RWPE2 (cell line): ENCODE measurements around the gene C6orf132.

Source experiments
- ATAC-seq: fragments of 200-7000 bp; cut with Tn5 transposase; 3 replicates; pipeline ENCODE4 v1.9.1; 2021; ENCODE audit warnings: low read depth
- DNase-seq: peaks from one replicate; pipeline ENCODE4 v3.0.0-alpha.2; 2020; ENCODE audit warnings: low spot score
- H3K27ac ChIP-seq: fragments of 450-650 bp; 2 replicates; pipeline ENCODE4 v1.5.1; 2017; ENCODE audit warnings: mild to moderate bottlenecking; ENCODE audit not compliant: poor library complexity, severe bottlenecking
- H3K27me3 ChIP-seq: fragments of 250-450 bp; sonication (Bioruptor Pico); 2 replicates; pipeline ENCODE4 v1.5.1; 2021; ENCODE audit warnings: mild to moderate bottlenecking, moderate library complexity; ENCODE audit not compliant: insufficient read depth, poor library complexity, severe bottlenecking
- H3K36me3 ChIP-seq: fragments of 250-450 bp; sonication (Bioruptor Pico); 2 replicates; pipeline ENCODE4 v1.5.1; 2020; ENCODE audit warnings: low read depth, mild to moderate bottlenecking, moderate library complexity
- H3K4me1 ChIP-seq: fragments of 250-450 bp; sonication (Bioruptor Pico); 2 replicates; pipeline ENCODE4 v1.5.1; 2021; ENCODE audit warnings: mild to moderate bottlenecking, moderate library complexity; ENCODE audit not compliant: insufficient read depth, poor library complexity, severe bottlenecking
- H3K4me3 ChIP-seq: fragments of 250-450 bp; sonication (Bioruptor Pico); 2 replicates; pipeline ENCODE4 v1.5.1; 2021; ENCODE audit warnings: mild to moderate bottlenecking, moderate library complexity; ENCODE audit not compliant: severe bottlenecking
- H3K9me3 ChIP-seq: fragments of 250-450 bp; sonication (Bioruptor Pico); 2 replicates; pipeline ENCODE4 v1.5.1; 2021; ENCODE audit warnings: mild to moderate bottlenecking, moderate library complexity; ENCODE audit not compliant: severe bottlenecking
- TF ChIP-seq, protein P1 (sequence below): fragments of 450-650 bp; IDR thresholded peaks from one replicate; pipeline ENCODE4 v1.5.1; 2017; ENCODE audit warnings: mild to moderate bottlenecking, moderate library complexity; ENCODE audit not compliant: poor library complexity, severe bottlenecking

C6orf132 gene

DNA sequence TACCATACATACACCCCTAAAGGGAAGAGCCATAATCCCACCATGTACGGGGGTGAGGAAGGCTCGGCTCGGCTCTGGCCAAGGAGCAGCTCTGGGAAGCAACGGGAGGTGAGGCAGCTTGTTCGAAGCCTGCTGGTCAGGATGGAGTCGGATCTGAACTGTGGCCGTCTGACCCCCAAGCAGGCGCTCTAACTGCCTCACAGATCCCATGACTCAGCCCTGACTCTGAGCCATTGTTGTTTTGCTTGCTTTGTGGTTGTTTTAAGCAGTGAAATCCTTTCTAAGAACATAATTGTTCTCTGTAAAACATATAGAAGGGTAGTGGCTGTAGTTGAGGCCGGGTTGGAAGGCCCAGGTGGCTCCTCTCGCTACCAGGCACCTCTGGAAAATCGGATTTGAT is 10.9 kb downstream of the C6orf132 start:
- TF ChIP-seq, protein P1, sequence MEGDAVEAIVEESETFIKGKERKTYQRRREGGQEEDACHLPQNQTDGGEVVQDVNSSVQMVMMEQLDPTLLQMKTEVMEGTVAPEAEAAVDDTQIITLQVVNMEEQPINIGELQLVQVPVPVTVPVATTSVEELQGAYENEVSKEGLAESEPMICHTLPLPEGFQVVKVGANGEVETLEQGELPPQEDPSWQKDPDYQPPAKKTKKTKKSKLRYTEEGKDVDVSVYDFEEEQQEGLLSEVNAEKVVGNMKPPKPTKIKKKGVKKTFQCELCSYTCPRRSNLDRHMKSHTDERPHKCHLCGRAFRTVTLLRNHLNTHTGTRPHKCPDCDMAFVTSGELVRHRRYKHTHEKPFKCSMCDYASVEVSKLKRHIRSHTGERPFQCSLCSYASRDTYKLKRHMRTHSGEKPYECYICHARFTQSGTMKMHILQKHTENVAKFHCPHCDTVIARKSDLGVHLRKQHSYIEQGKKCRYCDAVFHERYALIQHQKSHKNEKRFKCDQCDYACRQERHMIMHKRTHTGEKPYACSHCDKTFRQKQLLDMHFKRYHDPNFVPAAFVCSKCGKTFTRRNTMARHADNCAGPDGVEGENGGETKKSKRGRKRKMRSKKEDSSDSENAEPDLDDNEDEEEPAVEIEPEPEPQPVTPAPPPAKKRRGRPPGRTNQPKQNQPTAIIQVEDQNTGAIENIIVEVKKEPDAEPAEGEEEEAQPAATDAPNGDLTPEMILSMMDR: no peak
- no peak for DNase-seq
- Histone ChIP-seq H3K27me3 (no peaks in the 10 kb centered on the region), H3K9me3 (no peaks in the 10 kb centered on the region), H3K36me3 (peaks cover 79% of the 10 kb centered on the region), H3K4me3 (no peak overlapping the region), H3K27ac (no peak overlapping the region), H3K4me1 (peaks cover 3% of the 10 kb centered on the region)
- 0 out of 3 replicates have a peak, but pooled peaks have one; percentile 19 for ATAC-seq

DNA sequence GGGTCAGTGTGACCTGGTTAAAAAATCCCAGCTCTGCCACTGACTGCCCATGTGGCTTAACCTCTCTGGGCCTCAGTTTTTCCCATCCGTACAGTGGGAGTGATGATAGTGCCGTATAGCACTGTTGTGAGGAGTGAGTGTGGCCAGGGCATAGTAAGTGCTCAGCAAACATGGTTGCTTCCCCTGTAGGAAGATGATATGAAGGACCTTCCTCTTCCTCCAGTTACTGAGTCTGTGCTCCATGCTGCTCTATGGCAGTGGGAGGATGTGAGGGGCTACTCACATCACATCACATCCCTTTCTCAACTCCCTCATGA is 13.1 kb downstream of the C6orf132 start:
- Histone ChIP-seq H3K36me3 (peaks cover 78% of the 10 kb centered on the region), H3K27me3 (no peaks in the 10 kb centered on the region), H3K4me3 (no peak overlapping the region), H3K27ac (no peak overlapping the region), H3K4me1 (no peaks in the 10 kb centered on the region), H3K9me3 (no peaks in the 10 kb centered on the region)
- DNase-seq (no peak), ATAC-seq (no peak)
- TF ChIP-seq, protein P1: no peak

DNA sequence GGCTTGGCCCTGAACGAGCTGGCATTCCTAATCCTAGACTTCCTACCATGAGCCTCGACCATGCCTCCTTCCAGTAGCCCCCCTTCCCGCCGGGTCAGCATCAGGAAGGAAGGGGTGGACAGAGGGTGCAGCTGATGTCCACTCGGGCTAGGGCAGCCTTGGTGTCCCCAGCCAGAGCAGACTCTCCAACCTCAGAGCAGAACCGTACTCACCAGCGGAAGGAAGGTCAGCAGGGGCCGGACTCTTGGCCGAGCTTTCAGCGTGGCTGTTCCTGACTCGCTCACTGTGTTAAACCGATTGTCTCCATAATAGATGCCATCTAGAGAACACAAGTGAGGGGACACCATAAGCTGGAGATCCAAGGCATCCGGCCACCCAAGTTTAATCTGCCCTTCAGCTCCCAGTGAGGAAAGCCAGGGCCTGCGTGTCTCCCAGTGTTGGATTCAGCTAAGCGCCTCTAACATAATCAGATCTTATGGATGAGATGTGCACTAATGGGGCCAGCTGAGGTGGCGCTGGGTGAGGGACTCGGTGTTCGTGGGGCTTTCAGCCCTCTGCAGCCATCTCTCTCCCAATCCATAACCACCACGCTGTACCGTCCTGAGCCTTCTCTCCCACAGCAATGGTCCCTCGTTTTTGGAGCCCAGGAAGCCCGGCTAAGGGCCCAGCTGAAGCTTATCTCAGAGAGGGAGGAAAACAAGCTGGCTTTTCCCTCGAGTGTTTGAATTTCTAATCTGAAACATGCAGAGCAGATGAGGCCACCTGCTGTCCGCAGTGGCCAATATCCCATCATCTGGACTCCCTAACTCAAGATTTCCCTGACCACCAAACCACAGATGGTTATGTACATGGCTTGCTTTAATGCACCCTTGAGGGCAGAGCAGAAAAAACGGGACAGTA is 13.7 kb downstream of the C6orf132 start:
- H3K4me1 ChIP-seq: no peaks in the 10 kb centered on the region
- ATAC-seq: no peak
- H3K27me3 ChIP-seq: no peaks in the 10 kb centered on the region
- no peak for DNase-seq
- TF ChIP-seq, protein P1: no peak
- H3K4me3 ChIP-seq: no peak overlapping the region
- H3K27ac ChIP-seq: no peak overlapping the region
- H3K36me3 ChIP-seq: peaks cover 73% of the 10 kb centered on the region
- no peaks in the 10 kb centered on the region for H3K9me3 ChIP-seq

DNA sequence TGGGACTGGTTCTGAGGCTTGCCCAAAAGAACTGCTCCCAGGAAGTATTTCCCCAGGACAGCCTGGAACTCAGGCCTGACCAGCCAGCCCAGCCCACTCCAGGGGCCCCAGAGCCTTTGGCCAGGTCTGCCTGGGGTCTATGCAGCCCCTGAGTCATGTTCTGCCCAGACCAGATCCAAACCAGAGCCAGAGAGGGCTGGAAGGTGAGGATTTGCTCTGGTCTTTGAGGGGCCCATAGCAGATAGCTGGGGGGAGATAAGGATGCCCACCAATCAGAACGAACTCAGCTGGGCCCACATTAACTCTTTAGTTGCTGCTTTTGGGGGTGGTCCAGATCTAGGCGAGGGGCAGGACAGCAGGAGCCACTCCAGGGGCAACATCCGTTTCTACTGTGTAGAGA is 16.8 kb downstream of the C6orf132 start:
- H3K4me3 ChIP-seq: no peak overlapping the region
- no peak for ATAC-seq
- peaks cover 64% of the 10 kb centered on the region for H3K36me3 ChIP-seq
- H3K27ac ChIP-seq: no peak overlapping the region
- no peaks in the 10 kb centered on the region for H3K27me3 ChIP-seq
- DNase-seq: no peak
- no peaks in the 10 kb centered on the region for H3K9me3 ChIP-seq
- H3K4me1 ChIP-seq: peaks cover 24% of the 10 kb centered on the region
- TF ChIP-seq, protein P1: no peak

DNA sequence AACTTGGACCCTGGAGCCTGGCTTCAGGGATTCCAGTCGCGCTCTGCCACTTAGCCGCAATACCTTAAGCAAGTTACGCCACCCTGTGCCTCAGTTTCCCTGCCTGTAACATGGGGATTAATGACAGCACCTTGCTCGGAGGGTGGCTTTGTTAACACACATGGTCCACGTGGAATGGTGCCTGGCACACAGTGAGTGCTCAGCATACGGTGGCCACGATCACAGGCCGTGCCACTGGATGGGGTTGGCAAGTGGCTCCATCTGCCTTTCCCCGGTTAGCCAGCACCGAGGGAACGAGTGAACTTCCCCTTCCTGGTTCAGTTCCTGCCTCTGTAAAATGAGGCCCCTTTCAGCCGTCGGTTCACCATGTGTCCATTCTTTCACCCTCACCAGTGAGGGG is 17.2 kb downstream of the C6orf132 start:
- peaks cover 64% of the 10 kb centered on the region for H3K36me3 ChIP-seq
- peaks cover 24% of the 10 kb centered on the region for H3K4me1 ChIP-seq
- TF ChIP-seq, protein P1: no peak
- H3K27me3 ChIP-seq: no peaks in the 10 kb centered on the region
- ATAC-seq (no peak), DNase-seq (no peak)
- no peaks in the 10 kb centered on the region for H3K9me3 ChIP-seq
- no peak overlapping the region for H3K4me3 ChIP-seq
- H3K27ac ChIP-seq: no peak overlapping the region
